Astrocyte of the spinal cord (primary cell): Measurements from ENCODE around the gene MC1R.

Experiments
- DNase-seq: peaks from one replicate; pipeline ENCODE4 v3.0.0; 2011; ENCODE audit warnings: low read depth, low spot score
- H3K4me3 ChIP-seq: 2 replicates; pipeline ENCODE4 v1.5.1; 2011; ENCODE audit warnings: low read depth, mild to moderate bottlenecking, low read length, moderate library complexity
- in situ Hi-C: cut with HindIII; loops from 2 replicates; pipeline ENCODE4 v1.10.0; 2017; ENCODE audit warnings: low sequenced_read_pairs
- TF ChIP-seq, protein P1 (sequence below): IDR thresholded peaks from 2 replicates; pipeline ENCODE4 v1.5.1; 2012; ENCODE audit warnings: low read depth, mild to moderate bottlenecking, low read length, inconsistent platforms

Gene MC1R

DNA sequence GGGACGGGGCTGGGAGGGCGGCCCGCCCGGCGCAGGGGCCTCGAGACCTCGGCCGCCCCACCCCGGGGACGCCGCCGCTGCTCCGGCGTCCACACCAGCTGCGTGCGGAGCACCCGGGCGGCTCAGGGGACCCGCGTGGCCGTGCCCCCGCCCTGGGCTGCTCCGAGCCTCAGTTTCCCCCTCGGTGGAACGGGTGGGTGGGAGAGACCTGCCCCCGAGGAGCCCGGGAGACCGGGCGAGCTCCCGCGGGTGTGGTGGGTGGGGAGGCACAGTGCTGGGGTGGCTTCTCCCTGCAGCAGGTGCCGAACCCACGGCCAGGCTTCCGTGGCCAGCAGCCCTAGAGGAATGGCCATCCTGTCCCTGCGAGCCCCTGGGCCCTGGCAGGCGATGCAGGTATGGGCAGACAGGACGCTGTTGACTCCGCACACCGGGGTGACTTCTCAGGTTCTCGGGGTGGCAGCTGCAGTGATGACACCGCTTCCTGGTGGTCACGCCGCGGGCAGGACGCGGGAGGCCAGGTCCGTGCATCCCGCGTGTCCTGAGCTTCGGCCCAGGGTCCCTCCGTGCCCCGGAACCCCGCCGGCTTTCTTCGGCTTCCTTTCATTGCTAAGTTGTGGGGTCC is 30.6 kb downstream of the MC1R start:
- TF ChIP-seq, protein P1, sequence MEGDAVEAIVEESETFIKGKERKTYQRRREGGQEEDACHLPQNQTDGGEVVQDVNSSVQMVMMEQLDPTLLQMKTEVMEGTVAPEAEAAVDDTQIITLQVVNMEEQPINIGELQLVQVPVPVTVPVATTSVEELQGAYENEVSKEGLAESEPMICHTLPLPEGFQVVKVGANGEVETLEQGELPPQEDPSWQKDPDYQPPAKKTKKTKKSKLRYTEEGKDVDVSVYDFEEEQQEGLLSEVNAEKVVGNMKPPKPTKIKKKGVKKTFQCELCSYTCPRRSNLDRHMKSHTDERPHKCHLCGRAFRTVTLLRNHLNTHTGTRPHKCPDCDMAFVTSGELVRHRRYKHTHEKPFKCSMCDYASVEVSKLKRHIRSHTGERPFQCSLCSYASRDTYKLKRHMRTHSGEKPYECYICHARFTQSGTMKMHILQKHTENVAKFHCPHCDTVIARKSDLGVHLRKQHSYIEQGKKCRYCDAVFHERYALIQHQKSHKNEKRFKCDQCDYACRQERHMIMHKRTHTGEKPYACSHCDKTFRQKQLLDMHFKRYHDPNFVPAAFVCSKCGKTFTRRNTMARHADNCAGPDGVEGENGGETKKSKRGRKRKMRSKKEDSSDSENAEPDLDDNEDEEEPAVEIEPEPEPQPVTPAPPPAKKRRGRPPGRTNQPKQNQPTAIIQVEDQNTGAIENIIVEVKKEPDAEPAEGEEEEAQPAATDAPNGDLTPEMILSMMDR: no peak
- in situ Hi-C loops: no loop called here
- no peak for DNase-seq
- H3K4me3 ChIP-seq: peak overlapping the region; percentile 60

DNA sequence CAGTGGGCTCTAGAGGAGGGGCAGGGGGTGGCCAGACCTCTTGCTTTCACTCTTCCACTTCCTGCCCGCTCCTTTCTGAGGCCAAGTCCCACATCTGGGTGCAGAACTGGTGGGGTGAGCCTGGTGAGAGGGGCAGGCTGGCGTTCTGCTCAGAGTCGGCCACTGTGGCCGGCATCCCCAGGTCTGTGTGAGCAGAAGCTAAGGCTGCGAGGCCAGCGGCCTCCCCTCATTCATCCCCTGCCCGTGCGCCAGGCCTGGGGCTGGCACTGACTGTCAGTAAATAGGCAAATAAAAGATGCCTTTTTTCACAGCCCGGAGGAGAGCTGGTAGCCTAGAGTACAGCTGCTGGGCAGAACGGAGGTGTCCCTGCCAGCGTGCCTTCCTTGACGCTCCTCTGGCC is 31.1 kb downstream of the MC1R start:
- in situ Hi-C loops: no loop called here
- TF ChIP-seq, protein P1: no peak
- no peak for DNase-seq
- H3K4me3 ChIP-seq: peak overlapping the region; percentile 60

DNA sequence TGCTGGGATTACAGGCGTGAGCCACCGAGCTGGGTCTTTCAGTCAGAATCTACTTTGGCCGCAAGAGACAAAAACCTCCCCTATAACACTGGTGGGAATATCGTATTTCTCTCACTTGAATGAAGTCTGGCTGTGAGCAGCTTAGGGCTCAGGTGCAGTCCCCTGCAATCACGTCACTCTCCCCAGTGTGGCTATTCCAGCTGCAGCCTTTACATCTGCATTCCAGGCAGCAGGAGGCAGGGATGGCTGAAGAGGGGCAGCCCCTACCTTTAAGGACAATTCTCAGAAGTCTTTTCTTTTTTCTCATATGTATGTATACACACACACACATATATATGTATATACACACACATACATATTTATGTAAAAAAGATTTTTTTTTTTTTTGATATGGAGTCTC is 32.8 kb downstream of the MC1R start:
- DNase-seq: no peak
- H3K4me3 ChIP-seq: no peak overlapping the region
- in situ Hi-C loops: no loop called here
- TF ChIP-seq, protein P1: no peak

DNA sequence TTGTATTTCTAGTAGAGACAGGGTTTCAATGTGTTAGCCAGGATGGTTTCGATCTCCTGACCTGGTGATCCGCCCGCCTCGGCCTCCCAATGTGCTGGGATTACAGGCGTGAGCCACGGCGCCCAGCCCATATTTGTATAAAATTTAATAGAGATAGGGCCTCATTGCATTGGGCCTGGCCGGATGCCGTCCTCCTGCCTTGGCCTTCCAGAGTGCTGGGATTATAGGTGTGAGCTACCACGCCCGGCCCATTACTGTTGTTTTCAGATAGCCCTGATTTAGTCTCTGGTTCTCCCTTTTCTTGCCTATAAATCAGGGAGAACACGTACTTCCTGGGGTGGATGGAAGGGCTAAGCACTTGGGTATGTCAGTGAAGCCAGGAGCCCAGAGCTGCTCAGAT is 33.4 kb downstream of the MC1R start:
- H3K4me3 ChIP-seq: no peak overlapping the region
- no peak for DNase-seq
- TF ChIP-seq, protein P1: no peak
- in situ Hi-C loops: no loop called here

DNA sequence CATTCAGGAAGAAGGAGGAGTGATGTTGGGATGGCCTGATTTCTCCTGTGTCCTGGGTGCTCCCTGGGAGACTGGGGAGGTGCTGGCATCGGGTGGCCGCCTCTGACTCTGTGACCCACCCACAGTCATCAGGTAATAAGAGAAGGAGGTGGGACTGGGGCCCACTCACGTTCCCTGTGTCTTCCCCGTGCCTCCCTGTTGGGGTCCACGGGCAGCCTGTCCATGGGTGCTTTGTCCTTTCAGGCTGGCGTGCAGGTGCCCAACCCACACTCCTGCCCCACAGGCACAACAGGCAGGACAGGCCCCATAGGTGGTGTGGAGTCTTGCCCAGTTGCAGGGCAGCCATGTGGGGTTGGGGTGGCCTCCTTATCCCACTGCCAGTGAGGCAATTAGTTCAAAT is 33.9 kb downstream of the MC1R start:
- DNase-seq: no peak
- TF ChIP-seq, protein P1: no peak
- H3K4me3 ChIP-seq: no peak overlapping the region
- in situ Hi-C loops: no loop called here

DNA sequence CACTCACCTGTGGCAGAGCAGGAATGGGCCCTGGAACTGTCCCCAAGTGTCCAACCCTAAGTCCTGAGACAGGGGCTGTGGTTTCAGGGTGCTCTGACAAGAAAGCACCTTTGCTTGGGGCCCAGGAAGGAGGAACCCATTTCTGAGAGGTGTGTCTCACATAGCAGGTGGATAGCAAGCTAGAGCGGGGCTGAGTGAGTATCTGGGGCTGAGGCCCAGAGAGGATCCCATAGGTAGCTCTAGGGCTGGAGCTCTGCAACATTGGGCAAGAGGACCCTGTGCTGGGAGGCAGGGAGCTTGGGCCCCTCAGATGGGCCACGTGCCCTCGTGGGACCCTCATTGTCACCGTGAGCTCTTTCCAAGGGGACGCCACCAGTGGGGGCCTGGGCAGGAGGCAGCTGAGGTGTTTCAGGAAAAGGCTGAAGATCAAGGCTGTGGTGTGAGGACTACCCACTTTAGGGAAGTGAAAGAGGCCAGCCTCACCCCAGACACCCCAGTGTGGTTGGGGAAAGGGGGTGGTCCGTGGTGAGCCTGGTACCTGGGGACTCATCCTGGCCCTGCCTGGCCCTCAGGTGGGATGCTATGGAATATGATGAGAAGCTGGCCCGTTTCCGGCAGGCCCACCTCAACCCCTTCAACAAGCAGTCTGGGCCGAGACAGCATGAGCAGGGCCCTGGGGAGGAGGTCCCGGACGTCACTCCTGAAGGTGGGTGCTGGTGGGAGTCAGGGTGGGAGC is 35.2 kb downstream of the MC1R start:
- no peak overlapping the region for H3K4me3 ChIP-seq
- DNase-seq: no peak
- TF ChIP-seq, protein P1: no peak
- in situ Hi-C loops: no loop called here
